ENCODE results near the gene CDKAL1.

DNA sequence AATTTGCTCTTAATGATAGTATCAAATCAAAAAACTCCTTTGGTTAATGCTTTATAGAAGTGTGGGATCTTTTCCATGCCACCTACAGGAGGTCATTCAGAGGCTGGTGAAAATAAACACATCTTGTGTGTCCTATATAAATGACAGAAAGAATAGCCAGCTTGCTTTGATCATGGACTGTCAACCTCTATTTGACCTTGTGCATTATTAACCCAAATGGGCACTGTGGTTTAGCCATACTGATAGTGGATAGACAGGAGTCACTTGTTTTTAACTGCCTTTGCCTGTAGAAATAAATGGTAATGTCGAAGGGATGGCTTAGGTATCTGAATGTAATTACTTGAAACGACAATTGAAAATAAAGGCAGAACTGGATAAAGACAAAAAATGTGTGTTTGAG is 123.8 kb downstream of the CDKAL1 start:
- TF ChIP-seq, protein P1, sequence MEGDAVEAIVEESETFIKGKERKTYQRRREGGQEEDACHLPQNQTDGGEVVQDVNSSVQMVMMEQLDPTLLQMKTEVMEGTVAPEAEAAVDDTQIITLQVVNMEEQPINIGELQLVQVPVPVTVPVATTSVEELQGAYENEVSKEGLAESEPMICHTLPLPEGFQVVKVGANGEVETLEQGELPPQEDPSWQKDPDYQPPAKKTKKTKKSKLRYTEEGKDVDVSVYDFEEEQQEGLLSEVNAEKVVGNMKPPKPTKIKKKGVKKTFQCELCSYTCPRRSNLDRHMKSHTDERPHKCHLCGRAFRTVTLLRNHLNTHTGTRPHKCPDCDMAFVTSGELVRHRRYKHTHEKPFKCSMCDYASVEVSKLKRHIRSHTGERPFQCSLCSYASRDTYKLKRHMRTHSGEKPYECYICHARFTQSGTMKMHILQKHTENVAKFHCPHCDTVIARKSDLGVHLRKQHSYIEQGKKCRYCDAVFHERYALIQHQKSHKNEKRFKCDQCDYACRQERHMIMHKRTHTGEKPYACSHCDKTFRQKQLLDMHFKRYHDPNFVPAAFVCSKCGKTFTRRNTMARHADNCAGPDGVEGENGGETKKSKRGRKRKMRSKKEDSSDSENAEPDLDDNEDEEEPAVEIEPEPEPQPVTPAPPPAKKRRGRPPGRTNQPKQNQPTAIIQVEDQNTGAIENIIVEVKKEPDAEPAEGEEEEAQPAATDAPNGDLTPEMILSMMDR (IDR thresholded peaks at IDR 0.05; ENCODE audit: borderline replicate concordance, extremely low read depth, low read length, poor library complexity, severe bottlenecking), result no peak
- no peak for TF ChIP-seq EZH2 (IDR thresholded peaks at IDR 0.05; ENCODE audit: borderline replicate concordance, low read depth, low read length, severe bottlenecking)

All from DND-41 (cell line).